Nucleus accumbens (tissue), 56 donors: ENCODE results near the gene PDZK1IP1.
"Not testable (repeated sequence)": the region's sequence is repeated elsewhere in the genome, so short reads cannot be mapped to it uniquely, and the experiment has no call there.

Experiments used
- DNase-seq, 56 donors: peaks; one replicate each; lab custom pipeline; 2025; lab: John Stamatoyannopoulos, UW

Gene PDZK1IP1

DNA sequence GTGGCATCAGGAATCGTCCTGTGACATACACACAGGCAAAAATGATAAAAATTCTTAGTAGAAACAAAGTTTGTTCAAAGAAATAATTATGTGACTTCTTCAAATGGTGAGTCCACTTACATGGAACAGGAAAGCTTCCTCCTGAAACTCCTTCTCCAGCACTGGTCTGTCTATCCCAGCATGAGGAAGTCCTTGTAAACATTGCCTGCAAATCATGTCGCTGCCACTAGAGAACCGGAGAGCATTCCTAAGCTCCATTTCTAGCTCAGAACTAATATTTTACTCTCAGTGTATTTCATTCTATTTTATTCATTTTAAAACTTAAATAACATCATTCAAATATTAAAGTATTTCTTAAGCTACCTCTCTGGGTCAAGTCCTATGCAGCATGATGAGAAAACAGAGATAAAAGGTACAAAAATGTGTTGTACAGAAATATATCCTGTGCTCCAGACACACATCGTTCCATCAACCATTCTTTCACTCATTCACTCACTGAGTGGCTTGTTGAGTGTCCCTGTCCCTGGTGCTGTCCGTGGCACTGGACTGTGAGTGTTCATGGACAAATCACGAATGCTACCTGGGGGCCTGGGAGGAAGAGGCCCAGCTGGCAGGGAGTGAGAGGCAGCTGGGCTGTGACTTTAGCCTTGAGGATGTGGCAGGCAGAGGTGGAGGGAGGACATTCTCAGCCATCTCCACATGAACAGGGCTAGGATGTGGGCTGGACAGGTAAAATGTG, 42.6 kb downstream of the PDZK1IP1 start:
- DNase-seq: no peak

GRCh38 chr1:47146495-47146894, 43.3 kb downstream of the PDZK1IP1 start:
- not testable (repeated sequence) for DNase-seq

- not testable (repeated sequence) for DNase-seq
These were observed 46.2 kb downstream of the PDZK1IP1 start for GRCh38 chr1:47143654-47144053.

DNA sequence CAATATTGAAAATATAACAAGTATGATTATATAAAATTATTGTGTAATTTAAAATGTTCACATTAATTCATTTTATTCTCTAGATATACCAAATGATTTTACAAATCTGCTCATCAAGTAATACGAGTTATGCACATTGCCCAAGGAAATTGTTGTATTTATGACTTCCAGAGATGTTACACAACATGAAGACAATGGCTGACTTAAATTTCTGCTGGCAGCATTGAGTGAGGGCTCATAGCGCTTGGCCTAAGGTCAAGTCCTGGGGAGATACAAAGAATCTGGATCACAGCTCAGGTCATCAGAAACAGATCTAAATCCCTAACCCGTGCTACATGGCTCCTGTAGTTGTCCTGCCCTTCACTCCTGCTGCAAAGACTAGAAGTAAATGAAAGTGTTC, 49.5 kb downstream of the PDZK1IP1 start:
- not testable (repeated sequence) for DNase-seq

GRCh38 chr1:47137925-47138615, 51.8 kb downstream of the PDZK1IP1 start:
- DNase-seq: no peak

DNA sequence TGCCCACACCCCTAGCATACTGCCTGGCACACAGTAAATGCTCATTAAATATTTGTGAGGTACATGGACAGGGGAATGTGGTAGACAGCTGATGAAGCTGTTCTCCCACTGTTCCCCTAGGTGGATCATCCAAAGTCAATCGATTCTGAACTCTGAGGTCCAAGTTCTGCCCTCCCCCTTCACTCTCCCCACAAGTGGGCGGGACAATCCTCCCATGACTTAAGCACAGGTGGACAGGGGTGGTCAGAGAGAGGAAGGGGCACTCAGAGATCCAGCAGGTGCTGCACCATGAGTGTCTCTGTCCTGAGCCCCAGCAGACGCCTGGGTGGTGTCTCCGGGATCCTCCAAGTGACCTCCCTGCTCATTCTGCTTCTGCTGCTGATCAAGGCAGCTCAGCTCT, 52.6 kb downstream of the PDZK1IP1 start, which contains the start of gene CYP4A22:
TSS of gene CYP4A22 (plus strand) at position 244 of the 400 bp plus-strand sequence. CDS start at position 289, 45 bp downstream.
- DNase-seq: no peak
